GM12878 (cell line): ENCODE data around the gene NRG2. TPM values are rescaled to one million over a fixed set of nuclear protein-coding genes. Genes with fewer than 3 reads are reported as not detected.

Experiments used
- ATAC-seq: fragments of 200-7000 bp; cut with Tn5 transposase; 3 replicates; pipeline ENCODE4 v1.9.1; 2020; ENCODE audit warnings: mild to moderate bottlenecking, moderate library complexity
- BruUV-seq: library from RNA; stranded (reverse); fragments of 400-500 nt; replicated peaks from 2 replicates; lab custom pipeline; 2021; lab: Mats Ljungman, UMichigan
- CTCF ChIA-PET: fragments of 300-600 bp; sonication (Branson Sonifier 250); formaldehyde crosslinking; extraction: SDS; loops from one replicate; lab custom pipeline; 2021; ENCODE audit warnings: inconsistent platforms; lab: Yijun Ruan, JAX
- POLR2A ChIA-PET: fragments of 350-600 bp; formaldehyde crosslinking; extraction: SDS; loops from one replicate; lab custom pipeline; 2021; ENCODE audit warnings: inconsistent platforms; lab: Charles Lee
- RAD21 ChIA-PET: fragments of 300-600 bp; sonication (Branson Sonifier 250); formaldehyde crosslinking; loops from one replicate; lab custom pipeline; 2023; ENCODE audit warnings: antibody characterized with exemption; ENCODE audit not compliant: unreplicated experiment; lab: Charles Lee
- SMC1A ChIA-PET: fragments of 300-600 bp; sonication (Branson Sonifier 250); formaldehyde crosslinking; loops from one replicate; lab custom pipeline; 2023; ENCODE audit not compliant: unreplicated experiment, uncharacterized antibody; lab: Charles Lee
- DNase-seq: peaks from one replicate; pipeline ENCODE4 v3.0.0-alpha.2; 2011; ENCODE audit warnings: low read depth, low spot score
- FAIRE-seq: peaks from 3 replicates; lab custom pipeline; 2011; peaks lifted over from hg19 to GRCh38; lab: Jason Lieb, UNC
- H2AFZ ChIP-seq: 2 replicates; pipeline ENCODE4 v1.6.0; 2011; ENCODE audit warnings: low read depth, low read length, control low read depth; ENCODE audit not compliant: control insufficient read depth
- H3K27ac ChIP-seq: 2 replicates; pipeline ENCODE4 v1.5.1; 2011; ENCODE audit warnings: control low read depth; ENCODE audit not compliant: control insufficient read depth, insufficient read depth
- H3K27me3 ChIP-seq, 2 experiments: replicated peaks in 1 of 2; 2 replicates each; pipeline versions ENCODE4 v1.6.0 to v1.6.1; 2011; ENCODE audit warnings: low read length in 1 of 2; ENCODE audit not compliant: control insufficient read depth in 2 of 2, insufficient read depth in 2 of 2
- H3K36me3 ChIP-seq, 2 experiments: 2 replicates each; pipeline ENCODE4 v1.5.1; 2011; ENCODE audit warnings: low read length in 1 of 2; ENCODE audit not compliant: control insufficient read depth in 2 of 2, insufficient read depth in 2 of 2
- H3K4me1 ChIP-seq: 2 replicates; pipeline ENCODE4 v1.6.1; 2011; ENCODE audit warnings: mild to moderate bottlenecking, low read length, moderate library complexity, mixed read lengths; ENCODE audit not compliant: control insufficient read depth, insufficient read depth
- H3K4me2 ChIP-seq: 2 replicates; pipeline ENCODE4 v1.6.0; 2011; ENCODE audit warnings: control low read depth; ENCODE audit not compliant: control insufficient read depth, insufficient read depth
- H3K4me3 ChIP-seq: fragments of 200-600 bp; sonication (generic); 2 replicates; pipeline ENCODE4 v1.5.1; 2016
- H3K79me2 ChIP-seq: 2 replicates; pipeline ENCODE4 v1.6.0; 2011; ENCODE audit warnings: low read length; ENCODE audit not compliant: control insufficient read depth, insufficient read depth
- H3K9ac ChIP-seq: 2 replicates; pipeline ENCODE4 v1.8.0; 2011; ENCODE audit warnings: low read length, control low read depth, mixed read lengths; ENCODE audit not compliant: control insufficient read depth, insufficient read depth
- H3K9me3 ChIP-seq: replicated peaks from 3 replicates; pipeline ENCODE4 v1.5.1; 2011; ENCODE audit warnings: mild to moderate bottlenecking, low read length; ENCODE audit not compliant: control insufficient read depth, insufficient read depth
- H4K20me1 ChIP-seq: 2 replicates; pipeline ENCODE4 v1.6.0; 2011; ENCODE audit not compliant: control insufficient read depth, insufficient read depth
- ESRRA ChIP-seq: IDR thresholded peaks from 2 replicates; pipeline ENCODE4 v1.6.1; 2012; ENCODE audit warnings: mild to moderate bottlenecking, low read length, improper control_type of control experiment
- HDAC6 ChIP-seq: fragments of 200-600 bp; sonication (generic); IDR thresholded peaks from one replicate; pipeline ENCODE4 v1.8.0; 2017; ENCODE audit warnings: antibody characterized with exemption; ENCODE audit not compliant: unreplicated experiment
- HDGF ChIP-seq: fragments of 450-650 bp; IDR thresholded peaks from 2 replicates; pipeline ENCODE4 v1.6.1; 2016; ENCODE audit warnings: antibody characterized with exemption
- LARP7 ChIP-seq: fragments of 450-650 bp; IDR thresholded peaks from 2 replicates; pipeline ENCODE4 v1.6.1; 2017; ENCODE audit warnings: mild to moderate bottlenecking
- WGBS: methylation state at CpG from one replicate; pipeline ENCODE4 v1.1.6; 2016; ENCODE audit warnings: low lambda C conversion rate; ENCODE audit not compliant: insufficient replicate concordance, insufficient coverage; ENCODE audit errors: missing lambda C conversion rate; 5-methylcytosine and 5-hydroxymethylcytosine counted together
- in situ Hi-C: fragments of 300-500 bp; cut with MboI; formaldehyde crosslinking; loops from 9 replicates; pipeline ENCODE4 v1.14.3; 2018; ENCODE audit warnings: mixed read lengths
- intact Hi-C: fragments of 100-400 bp; cut with micrococcal nuclease; formaldehyde crosslinking; loops from one replicate; pipeline ENCODE4 v1.14.2; 2022; ENCODE audit not compliant: unreplicated experiment
- polyA plus RNA-seq, 11 experiments: library from polyadenylated mRNA; depleted of rRNA in 4 of 11; unstranded in 6 of 11; stranded (reverse) in 5 of 11; fragments of >200 nt; fragmentation: Nextera tagmentation in 4 of 11; fragmentation: Illumina TruSeq in 1 of 11; extraction: Ambion mirVana in 4 of 11; extraction: Trizol in 1 of 11; gene quantifications; 1 replicate in 1 of 11; 2 replicates in 10 of 11; pipeline versions ENCODE4 v1.2.1 to v1.2.3, GENCODE V29; 2011 to 2016; ENCODE audit warnings: inconsistent platforms in 2 of 11, missing spikeins in 2 of 11, low read depth in 1 of 11
- total RNA-seq, 4 experiments: library from RNA; depleted of rRNA in 3 of 4; stranded (reverse); fragments of >200 nt in 3 of 4; fragmentation: Illumina TruSeq in 1 of 4; extraction: Trizol in 1 of 4; gene quantifications; 2 replicates each; pipeline versions ENCODE4 v1.2.1 to v1.2.3, GENCODE V29; 2013 to 2021
- TF ChIP-seq, protein P1 (sequence below): fragments of 450-650 bp; IDR thresholded peaks from 2 replicates; pipeline ENCODE4 v1.6.1; 2016; ENCODE audit warnings: mild to moderate bottlenecking

The NRG2 gene
- total and polyA plus RNA-seq, 10 of the 15 experiments (the other 5 are each of a cell fraction or from before 2014, with no cell fraction given): 0.10 to 21.7 (median 9.6) TPM

DNA sequence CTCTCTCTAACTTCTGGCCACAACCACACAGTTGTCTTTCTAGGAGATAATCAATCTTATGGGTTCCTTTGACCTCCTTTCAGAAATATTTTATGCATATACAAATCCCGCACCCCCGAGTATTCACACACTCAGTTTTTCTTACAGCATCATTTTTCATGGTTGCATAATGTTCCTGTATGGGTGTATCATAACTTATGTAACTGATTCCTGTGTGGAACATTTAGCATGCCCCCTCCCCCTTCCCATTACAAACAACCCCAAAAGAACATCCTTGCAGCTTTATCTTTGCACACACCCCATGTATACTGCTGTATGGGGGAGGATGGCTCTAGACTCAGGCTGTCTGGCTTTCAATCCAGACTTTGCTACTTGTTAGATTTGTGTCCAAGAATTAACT is 153.7 kb downstream of the NRG2 start (continued):
- TF ChIP-seq, protein P1, sequence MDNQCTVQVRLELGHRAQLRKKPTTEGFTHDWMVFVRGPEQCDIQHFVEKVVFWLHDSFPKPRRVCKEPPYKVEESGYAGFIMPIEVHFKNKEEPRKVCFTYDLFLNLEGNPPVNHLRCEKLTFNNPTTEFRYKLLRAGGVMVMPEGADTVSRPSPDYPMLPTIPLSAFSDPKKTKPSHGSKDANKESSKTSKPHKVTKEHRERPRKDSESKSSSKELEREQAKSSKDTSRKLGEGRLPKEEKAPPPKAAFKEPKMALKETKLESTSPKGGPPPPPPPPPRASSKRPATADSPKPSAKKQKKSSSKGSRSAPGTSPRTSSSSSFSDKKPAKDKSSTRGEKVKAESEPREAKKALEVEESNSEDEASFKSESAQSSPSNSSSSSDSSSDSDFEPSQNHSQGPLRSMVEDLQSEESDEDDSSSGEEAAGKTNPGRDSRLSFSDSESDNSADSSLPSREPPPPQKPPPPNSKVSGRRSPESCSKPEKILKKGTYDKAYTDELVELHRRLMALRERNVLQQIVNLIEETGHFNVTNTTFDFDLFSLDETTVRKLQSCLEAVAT: no peak
- TF ChIP-seq HDAC6 (no peak), ESRRA (no peak)
- TF ChIP-seq, all 136 proteins: peak for 0

DNA sequence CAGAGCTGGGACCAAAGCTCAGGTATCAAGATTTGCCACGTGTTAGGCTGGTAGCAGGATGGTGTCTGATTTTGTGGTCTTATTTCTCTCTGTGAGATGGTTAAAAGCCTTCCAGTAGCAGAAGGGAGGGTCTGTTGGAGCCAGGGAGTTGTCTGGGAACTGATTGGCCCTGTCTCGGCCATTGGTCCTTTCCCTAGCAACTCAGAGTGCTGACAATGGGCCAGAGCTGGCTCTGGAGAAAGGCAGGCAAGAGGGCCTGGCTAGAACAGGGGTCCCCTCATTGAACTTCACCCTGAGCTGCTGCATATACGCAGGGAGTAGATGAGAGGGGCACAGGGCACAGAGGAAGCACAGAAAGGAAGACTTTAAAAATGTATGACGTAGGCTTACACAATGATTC is 154.7 kb downstream of the NRG2 start:
- in situ Hi-C loops: no loop called here
- peaks cover 4% of the 10 kb centered on the region; the same call in 1 of the 2 replicates for H3K4me1 ChIP-seq
- no TSS peak for BruUV-seq
- no peak overlapping the region for H2AFZ ChIP-seq
- H3K9me3 ChIP-seq: no peaks in the 10 kb centered on the region
- 59% methylated on average over 4 of the region's 4 CpGs for WGBS
- no peak for FAIRE-seq
- no peak overlapping the region for H3K4me3 ChIP-seq
- TF ChIP-seq HDGF (no peak), LARP7 (no peak)
- TF ChIP-seq, all 136 proteins: peak for 0
- DNase-seq (no peak), ATAC-seq (no peak)
- H3K79me2 ChIP-seq: no peaks in the 10 kb centered on the region
- POLR2A ChIA-PET: no interaction called here
- no peak overlapping the region for H3K27ac ChIP-seq
- H3K4me2 ChIP-seq: no peak overlapping the region
- H4K20me1 ChIP-seq: no peaks in the 10 kb centered on the region
- H3K36me3 ChIP-seq: peaks cover 0 to 3% of the 10 kb centered on the region in 2 experiments; a peak in 3 of 4 replicates
- RAD21 ChIA-PET: interaction anchor here (0.9 kb wide), 1 partner anchor 80 kb away, joined by 3 read pairs; no protein-coding TSS in a partner anchor
- no peaks in the 10 kb centered on the region for H3K27me3 ChIP-seq
- intact Hi-C loops: no loop called here
- no peak overlapping the region for H3K9ac ChIP-seq
- SMC1A ChIA-PET: no interaction called here
- CTCF ChIA-PET: interaction anchor here (1.0 to 8.4 kb wide), 4 partner anchors 15 to 81 kb away, joined by 3 to 50 read pairs (median 3); no protein-coding TSS in a partner anchor
